Left renal pelvis (tissue), 4 donors: ENCODE results near the gene VKORC1L1. TPM values are rescaled to one million over a fixed set of nuclear protein-coding genes. Genes with fewer than 3 reads are reported as not detected.
A peak's percentile ranks its signal among the peaks of the same experiment; 100 is the strongest.
"Not testable (repeated sequence)": the region's sequence is repeated elsewhere in the genome, so short reads cannot be mapped to it uniquely, and the experiment has no call there.

Experiments used
- DNase-seq, 4 donors: peaks; one replicate each; pipeline ENCODE4 v3.0.0-alpha.2; 2013; ENCODE audit warnings: low read depth in 4 of 4, low spot score in 3 of 4
- polyA plus RNA-seq, 4 donors: library from polyadenylated mRNA; unstranded; fragments of 120-200 nt; gene quantifications; one replicate each; pipeline ENCODE4 v1.2.1, GENCODE V29; 2013; ENCODE audit not compliant: insufficient read length in 4 of 4

VKORC1L1 gene
- 10 to 100 TPM; 32.4 to 39.7 (median 34.8) TPM for polyA plus RNA-seq

GRCh38 chr7:65872776-65873581 is at the start of gene VKORC1L1:
Gene VKORC1L1, plus strand, starts transcription at chr7:65873074. Its CDS starts 298 bp downstream, at chr7:65873372.
- DNase-seq, result peak; percentile 73 to 86 (median 80)

GRCh38 chr7:65827366-65827765 is 45.5 kb upstream of the VKORC1L1 start:
- no peak for DNase-seq

GRCh38 chr7:65832281-65832680 is 40.6 kb upstream of the VKORC1L1 start:
- DNase-seq, result peak in 2 of 4 donors; percentile 5 to 17

GRCh38 chr7:65836684-65837083 is 36.2 kb upstream of the VKORC1L1 start:
- DNase-seq, result not testable (repeated sequence)

GRCh38 chr7:65837541-65837956 is 35.3 kb upstream of the VKORC1L1 start:
- DNase-seq, result not testable (repeated sequence)

- DNase-seq, result no peak
Observed at GRCh38 chr7:65839846-65840245, 33.0 kb upstream of the VKORC1L1 start.

- no peak for DNase-seq
Observed at GRCh38 chr7:65840446-65840845, 32.4 kb upstream of the VKORC1L1 start.

GRCh38 chr7:65843616-65844015 is 29.3 kb upstream of the VKORC1L1 start:
- DNase-seq, result not testable (repeated sequence)

- no peak for DNase-seq
Observed at GRCh38 chr7:65846008-65846570, 26.8 kb upstream of the VKORC1L1 start.

GRCh38 chr7:65853426-65853825 is 19.4 kb upstream of the VKORC1L1 start:
- DNase-seq, result not testable (repeated sequence)

GRCh38 chr7:65853892-65854291 is 19.0 kb upstream of the VKORC1L1 start:
- not testable (repeated sequence) for DNase-seq

GRCh38 chr7:65857321-65857894 is 15.5 kb upstream of the VKORC1L1 start:
- DNase-seq, result not testable (repeated sequence)

- not testable (repeated sequence) for DNase-seq
Observed at GRCh38 chr7:65858660-65859059, 14.2 kb upstream of the VKORC1L1 start.

GRCh38 chr7:65866244-65866643 is 6.6 kb upstream of the VKORC1L1 start:
- not testable (repeated sequence) for DNase-seq

GRCh38 chr7:65867681-65868080 is 5.2 kb upstream of the VKORC1L1 start:
- not testable (repeated sequence) for DNase-seq

- not testable (repeated sequence) for DNase-seq
Observed at GRCh38 chr7:65869312-65869711, 3.6 kb upstream of the VKORC1L1 start.

GRCh38 chr7:65871451-65871850 is 1.4 kb upstream of the VKORC1L1 start:
- DNase-seq, result not testable (repeated sequence)

- not testable (repeated sequence) for DNase-seq
Observed at GRCh38 chr7:65873582-65874193, 814 bp downstream of the VKORC1L1 start.

- DNase-seq, result not testable (repeated sequence)
Observed at GRCh38 chr7:65875715-65876114, 2.8 kb downstream of the VKORC1L1 start.

GRCh38 chr7:65879292-65880153 is 6.6 kb downstream of the VKORC1L1 start:
- not testable (repeated sequence) for DNase-seq
